ENCODE data around the gene NMRAL1. TPM values are rescaled to one million over a fixed set of nuclear protein-coding genes. Genes with fewer than 3 reads are reported as not detected.

NMRAL1 gene
- total RNA-seq, 1 experiment from 2014 or later = 40.7 TPM

- DNase-seq (ENCODE audit: low read depth) = no peak
These were observed 31.1 kb upstream of the NMRAL1 start for GRCh38 chr16:4505356-4506147.

- DNase-seq (ENCODE audit: low read depth) = no peak
These were observed 26.6 kb upstream of the NMRAL1 start for GRCh38 chr16:4501071-4501478.

- peak; percentile 80 for DNase-seq (ENCODE audit: low read depth)
These were observed 25.8 kb upstream of the NMRAL1 start for GRCh38 chr16:4500272-4500671.

- DNase-seq (ENCODE audit: low read depth) = no peak
These were observed 24.8 kb upstream of the NMRAL1 start for GRCh38 chr16:4499196-4499555.

GRCh38 chr16:4498546-4499195 is 24.2 kb upstream of the NMRAL1 start:
- DNase-seq (ENCODE audit: low read depth) = no peak

- DNase-seq (ENCODE audit: low read depth) = peak; percentile 68
These were observed 21.9 kb upstream of the NMRAL1 start for GRCh38 chr16:4496305-4496704.

- DNase-seq (ENCODE audit: low read depth) = no peak
These were observed 21.3 kb upstream of the NMRAL1 start for GRCh38 chr16:4495766-4496165.

GRCh38 chr16:4494746-4495490 is 20.5 kb upstream of the NMRAL1 start:
- DNase-seq (ENCODE audit: low read depth) = peak; percentile 70

- no peak for DNase-seq (ENCODE audit: low read depth)
These were observed 17.5 kb upstream of the NMRAL1 start for GRCh38 chr16:4491898-4492297.

GRCh38 chr16:4489030-4489429 is 14.6 kb upstream of the NMRAL1 start:
- peak; percentile 75 for DNase-seq (ENCODE audit: low read depth)

GRCh38 chr16:4488499-4488967 is 14.1 kb upstream of the NMRAL1 start:
- no peak for DNase-seq (ENCODE audit: low read depth)

- DNase-seq (ENCODE audit: low read depth) = peak; percentile 44
These were observed 13.6 kb upstream of the NMRAL1 start for GRCh38 chr16:4487955-4488498.

GRCh38 chr16:4486126-4486893 is 11.9 kb upstream of the NMRAL1 start:
- no peak for DNase-seq (ENCODE audit: low read depth)

GRCh38 chr16:4481963-4482362 is 7.5 kb upstream of the NMRAL1 start:
- DNase-seq (ENCODE audit: low read depth) = no peak

- DNase-seq (ENCODE audit: low read depth) = no peak
These were observed 7.1 kb upstream of the NMRAL1 start for GRCh38 chr16:4481526-4481925.

GRCh38 chr16:4477966-4478365 is 3.5 kb upstream of the NMRAL1 start:
- no peak for DNase-seq (ENCODE audit: low read depth)

GRCh38 chr16:4475880-4476788 is 1.7 kb upstream of the NMRAL1 start, which contains the start of gene HMOX2:
HMOX2 (plus strand) TSS chr16:4476398; CDS start chr16:4505525, 29,127 bp downstream.
- peak; percentile 87 for DNase-seq (ENCODE audit: low read depth)

- DNase-seq (ENCODE audit: low read depth) = no peak
These were observed 1.5 kb downstream of the NMRAL1 start for GRCh38 chr16:4472880-4473279.

GRCh38 chr16:4471869-4472268 is 2.6 kb downstream of the NMRAL1 start:
- no peak for DNase-seq (ENCODE audit: low read depth)

- DNase-seq (ENCODE audit: low read depth) = no peak
These were observed 5.5 kb downstream of the NMRAL1 start for GRCh38 chr16:4468972-4469371.

Measured in LHCN-M2 (cell line).